HG03025 (cell line): ENCODE measurements around the gene UBAC1.
A peak's percentile ranks its signal among the peaks of the same experiment; 100 is the strongest.
"Not testable (repeated sequence)": the region's sequence is repeated elsewhere in the genome, so short reads cannot be mapped to it uniquely, and the experiment has no call there.

Source experiments
- ATAC-seq: cut with Tn5 transposase; IDR thresholded peaks from one replicate; pipeline ENCODE4 v1.9.1; 2021; ENCODE audit warnings: mild to moderate bottlenecking, moderate library complexity; ENCODE audit not compliant: unreplicated experiment, low FRiP score

Gene UBAC1

DNA sequence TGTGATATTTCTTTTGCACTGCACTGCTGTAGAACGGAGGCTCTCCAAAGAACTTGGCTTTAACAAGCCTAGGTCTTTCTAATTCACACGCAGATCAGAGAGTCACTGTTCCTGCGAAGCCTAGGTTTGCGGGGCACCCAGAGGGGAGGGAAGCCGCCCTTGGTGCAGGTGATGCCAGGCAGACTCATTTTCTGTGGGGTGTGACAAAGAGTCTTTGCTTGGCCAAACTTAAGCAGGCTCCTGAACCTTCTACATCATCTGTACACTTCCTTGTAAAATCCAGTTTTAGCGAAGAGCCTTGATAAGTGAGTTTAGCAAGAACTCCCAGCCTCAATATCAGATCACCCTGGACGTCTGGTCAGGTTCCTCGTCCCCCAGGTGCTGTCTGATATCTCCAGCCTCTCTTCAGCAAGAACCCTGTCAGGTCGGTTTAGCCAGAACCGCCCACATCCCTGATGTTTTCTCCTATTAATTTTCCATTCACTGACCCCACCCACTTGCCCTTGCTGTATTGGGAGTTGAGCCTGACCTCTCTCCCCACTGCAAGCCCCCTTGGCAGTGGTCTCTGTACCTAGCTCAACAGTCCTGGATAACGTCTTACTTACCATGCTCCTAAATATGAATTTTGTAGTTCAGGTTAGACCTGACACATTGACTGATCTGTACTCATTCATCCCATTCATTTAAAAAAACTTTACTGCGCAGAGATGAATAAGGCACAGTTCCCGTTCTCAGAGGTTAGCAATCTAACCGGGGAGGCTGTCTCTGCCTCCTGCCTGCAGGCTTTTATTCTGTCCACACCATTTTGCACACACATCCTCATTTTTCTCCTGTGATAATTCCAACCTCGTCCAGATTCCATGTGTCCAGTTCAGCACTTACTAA is 880 bp upstream of the UBAC1 start:
- ATAC-seq: no peak

DNA sequence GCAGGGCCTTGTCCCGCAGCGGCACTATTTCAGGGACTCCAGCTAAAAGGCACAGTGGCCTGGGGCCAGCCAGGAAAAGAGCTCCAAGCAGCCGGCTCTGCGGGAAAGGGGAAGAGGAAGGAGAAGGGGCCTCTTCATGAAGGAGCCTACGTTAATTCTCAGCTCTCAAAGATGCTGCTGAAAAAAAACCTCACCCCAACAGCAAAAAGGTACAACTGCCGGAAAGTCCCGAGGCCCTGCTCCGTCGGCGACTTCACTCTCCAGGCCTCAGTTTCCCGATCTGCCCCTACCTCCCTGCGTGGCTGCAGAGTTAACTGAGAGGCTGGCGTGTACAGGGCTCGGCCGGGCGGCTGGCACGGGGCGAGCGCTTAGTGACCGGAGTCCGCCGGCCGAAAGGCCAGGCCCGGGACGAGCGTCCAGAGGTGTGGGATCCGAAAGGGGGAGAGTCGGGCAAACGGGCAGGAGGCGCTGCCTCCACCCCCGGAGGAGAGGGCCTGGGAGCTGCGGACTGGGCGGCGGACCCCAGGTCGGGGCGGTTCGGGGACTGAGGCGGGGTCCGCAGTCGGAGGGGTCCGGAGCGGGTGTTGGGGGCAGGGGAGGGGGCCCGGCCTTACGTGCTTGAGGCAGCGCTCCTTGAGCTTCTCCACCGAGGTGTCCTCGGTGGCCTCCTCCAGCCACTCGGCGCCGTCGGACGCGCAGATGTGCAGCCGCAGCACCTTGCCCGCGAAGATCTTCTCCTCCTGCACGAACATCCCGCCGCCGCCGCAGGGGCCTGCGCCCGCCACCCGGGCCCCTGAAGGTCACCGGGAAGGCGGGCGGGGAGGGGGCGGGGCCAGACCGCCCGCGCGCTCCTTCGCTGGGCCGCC is 529 bp downstream of the UBAC1 start:
- ATAC-seq: peak; percentile 4

DNA sequence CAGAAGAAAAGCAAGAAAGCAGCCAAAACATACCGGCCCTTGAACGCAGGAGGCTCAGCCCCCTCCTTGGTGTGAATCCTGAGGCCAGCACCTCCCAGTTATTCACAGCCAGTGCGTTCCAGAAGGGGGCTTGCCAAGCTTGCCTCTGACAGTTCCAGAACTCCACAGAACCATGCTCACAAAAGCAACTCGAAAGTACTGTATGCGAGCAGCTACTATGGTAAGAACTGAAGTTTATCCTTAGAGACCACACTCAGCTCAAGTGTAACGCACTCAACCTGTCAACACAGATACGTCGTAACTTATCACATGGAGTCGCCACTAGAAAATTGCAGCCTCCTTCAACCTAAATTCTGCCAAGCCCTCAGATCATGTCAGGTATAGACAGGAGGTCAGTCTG is 1.4 kb downstream of the UBAC1 start:
- ATAC-seq: no peak

DNA sequence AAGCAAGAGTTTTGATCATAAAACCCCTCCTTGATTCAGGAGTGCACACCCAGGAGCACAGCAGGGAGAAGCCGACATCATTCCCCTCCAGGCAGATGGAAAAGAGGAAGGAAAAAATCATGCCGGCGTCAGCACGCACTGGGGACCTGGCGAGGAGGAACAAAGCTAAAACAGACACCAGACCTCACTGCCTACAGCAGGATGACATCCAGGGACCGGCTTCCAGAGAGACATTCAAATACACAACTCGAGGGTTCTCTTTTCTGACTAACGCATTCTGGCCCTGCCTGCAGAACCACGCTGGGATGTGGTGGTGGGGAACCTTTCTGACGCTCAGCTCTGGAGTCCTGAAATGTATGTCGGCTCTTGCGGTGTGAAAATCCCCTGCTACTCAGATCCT is 2.7 kb downstream of the UBAC1 start:
- ATAC-seq: no peak

DNA sequence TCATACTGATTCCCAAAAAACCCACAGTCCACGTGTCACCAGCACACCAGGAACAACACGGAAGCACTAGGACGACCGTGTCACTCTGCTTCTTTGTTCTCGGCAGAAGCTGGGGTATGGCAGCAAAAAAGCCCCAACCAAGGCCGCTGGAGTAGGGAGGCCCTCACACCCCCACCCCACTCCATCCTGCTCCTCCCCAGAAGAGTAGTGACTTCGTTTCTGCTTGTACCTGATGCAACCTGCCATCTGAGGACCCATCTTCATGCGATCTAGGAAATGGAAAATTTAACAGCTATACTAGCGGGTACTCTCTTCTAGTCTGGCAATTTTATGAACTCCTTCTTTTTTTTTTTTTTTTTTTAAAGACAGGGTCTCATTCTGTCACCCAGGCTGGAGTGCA is 3.7 kb downstream of the UBAC1 start:
- no peak for ATAC-seq

DNA sequence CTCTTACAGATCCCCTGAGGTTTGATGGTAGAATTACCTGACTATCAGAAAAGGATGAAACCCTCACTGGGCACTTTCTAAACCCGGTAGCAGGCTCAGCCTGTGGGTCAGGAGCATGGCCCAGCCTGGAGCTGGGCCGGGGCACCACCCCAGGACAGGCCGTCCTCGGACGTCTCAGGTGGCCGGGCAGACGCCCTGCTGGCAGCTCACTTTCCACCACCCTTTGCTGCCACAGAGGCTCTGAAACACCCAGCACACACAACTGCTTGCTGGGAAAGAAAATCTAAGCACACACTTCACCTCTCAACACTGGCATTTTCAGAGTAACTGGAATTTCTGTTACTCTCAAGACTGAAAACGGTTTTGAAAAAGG is 4.4 kb downstream of the UBAC1 start:
- no peak for ATAC-seq

DNA sequence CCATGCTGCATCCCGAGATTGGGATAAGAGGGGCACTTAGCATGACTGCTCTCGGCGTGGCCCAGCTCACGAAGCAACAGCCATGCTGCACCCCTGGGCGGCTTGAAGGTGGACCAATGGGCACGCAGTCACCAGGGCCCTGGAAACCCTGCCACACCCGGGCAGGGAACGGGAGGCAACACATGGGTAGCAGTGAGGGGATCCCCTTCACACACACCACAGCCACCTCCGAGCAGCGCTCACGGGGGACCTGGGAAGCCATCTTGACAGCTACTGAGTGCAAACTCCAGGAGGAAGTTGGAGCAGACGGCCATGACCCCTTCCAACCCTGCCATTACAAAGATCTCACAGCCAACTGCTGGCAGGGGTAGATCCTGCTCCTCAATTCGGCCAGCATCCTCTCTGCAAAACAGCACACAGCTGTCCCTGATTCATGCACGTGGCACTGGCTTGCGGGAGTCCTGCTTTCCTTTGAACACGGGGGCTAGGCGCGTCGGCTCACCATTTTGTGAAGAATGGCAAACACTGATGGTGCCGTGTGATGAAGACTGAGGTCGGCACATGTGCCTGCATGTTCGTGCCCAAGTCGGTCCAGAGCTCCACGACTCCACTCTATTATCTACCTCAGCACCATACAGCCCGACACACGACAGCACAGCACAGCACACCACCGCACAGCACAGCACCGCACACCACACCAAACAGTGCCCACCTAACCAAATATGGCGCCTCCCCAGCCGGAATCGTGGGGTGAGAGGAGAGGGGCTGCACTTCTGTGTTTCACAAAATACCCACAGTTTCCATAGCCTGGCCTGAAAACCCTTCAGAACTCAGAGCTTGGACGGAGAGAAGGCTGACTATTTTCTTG is 5.0 kb downstream of the UBAC1 start:
- no peak for ATAC-seq

DNA sequence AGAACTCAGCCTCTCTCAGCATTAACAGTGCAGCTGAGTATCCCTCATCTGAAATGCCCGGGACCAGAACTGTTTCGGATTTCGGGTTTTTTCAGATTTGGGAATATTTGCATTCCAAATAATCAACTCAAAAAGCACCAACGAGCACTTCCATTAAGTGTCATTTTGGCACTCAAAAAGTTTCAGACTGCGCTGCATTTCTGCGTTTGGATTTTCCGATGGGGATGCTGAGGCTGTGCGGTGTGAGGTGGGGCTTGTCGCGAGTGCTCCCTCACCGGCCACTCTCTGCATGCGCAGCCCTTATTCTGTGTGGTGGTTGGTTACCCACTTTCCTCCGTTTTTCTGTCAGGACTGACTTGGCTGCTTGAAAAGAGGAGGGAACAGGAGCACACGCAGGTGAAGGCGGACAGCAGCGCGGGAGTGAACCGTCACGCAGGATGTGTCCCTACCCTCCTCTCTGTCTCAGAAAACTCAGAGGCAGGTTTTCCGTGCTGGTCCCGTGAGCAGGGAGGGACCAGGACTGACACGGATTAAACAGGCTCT is 8.4 kb downstream of the UBAC1 start:
- no peak for ATAC-seq

DNA sequence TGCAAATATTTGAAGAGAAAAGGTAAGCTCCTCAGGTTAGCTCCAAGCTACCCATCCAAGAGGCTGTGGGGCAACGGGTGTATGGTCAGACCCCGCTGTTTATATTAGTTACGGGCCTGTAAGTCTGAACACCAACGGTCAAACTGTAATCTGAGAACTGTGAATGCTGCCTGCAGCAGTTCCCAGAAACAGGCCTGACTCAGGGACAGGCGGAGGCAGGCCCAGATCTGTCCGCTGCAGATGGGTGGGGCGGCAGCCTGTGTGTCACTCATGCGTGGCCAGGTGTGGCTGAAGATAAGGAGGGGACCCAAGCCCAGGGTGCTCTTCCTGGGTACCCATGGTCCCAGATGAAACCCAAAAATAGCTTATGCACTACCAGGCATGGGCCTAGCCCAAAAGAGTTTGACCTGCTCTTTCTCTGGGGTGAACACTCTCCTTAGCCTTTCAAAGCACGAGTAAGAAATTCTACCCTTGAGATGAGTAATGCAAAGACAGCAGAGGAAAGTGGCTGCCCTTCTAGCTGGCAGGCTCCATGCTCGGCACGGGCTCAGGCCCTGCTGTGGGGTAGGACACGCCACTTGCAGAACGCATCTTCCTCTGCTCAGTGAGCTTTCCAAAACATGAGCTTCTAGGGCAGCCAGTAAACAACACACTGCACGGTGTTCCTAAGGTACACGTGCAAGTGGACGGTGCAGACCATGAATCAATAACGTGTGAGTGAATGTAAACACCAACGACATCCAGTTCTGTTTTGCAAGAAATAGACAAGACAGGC is 9.1 kb downstream of the UBAC1 start:
- no peak for ATAC-seq

DNA sequence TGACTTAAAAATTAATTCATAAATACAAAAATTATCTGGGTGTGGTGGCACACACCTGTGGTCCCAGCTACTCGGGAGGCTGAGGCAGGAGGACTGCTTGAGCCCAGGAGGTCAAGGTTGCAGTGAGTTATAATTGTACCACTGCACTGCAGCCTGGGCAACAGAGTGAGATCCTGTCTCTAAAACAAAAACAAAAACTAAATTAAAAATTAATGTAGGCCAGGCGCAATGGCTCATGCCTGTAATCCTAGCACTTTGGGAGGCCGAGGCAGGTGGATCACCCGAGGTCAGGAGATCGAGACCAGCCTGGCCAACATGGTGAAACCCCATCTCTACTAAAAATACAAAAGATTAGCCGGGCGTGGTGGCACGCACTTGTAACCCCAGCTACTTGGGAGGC is 9.9 kb downstream of the UBAC1 start:
- ATAC-seq: not testable (repeated sequence)

DNA sequence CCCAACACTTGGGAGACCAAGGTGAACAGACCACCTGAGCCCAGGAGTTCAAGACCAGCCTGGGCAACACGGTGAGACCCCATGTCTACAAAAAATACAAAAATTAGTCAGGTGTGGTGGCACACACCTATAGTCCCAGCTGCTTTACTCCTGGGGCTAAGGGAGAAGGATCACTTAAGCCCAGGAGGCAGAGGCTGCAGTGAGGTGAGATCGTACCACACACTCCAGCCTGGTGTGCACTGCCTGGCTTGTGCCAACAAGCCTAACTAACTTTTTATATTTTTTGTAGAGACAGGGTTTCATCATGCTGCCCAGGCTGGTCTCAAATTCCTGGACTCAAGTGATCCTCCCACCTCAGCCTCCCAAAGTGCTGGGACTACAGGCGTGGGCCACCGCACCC is 10.3 kb downstream of the UBAC1 start:
- not testable (repeated sequence) for ATAC-seq

DNA sequence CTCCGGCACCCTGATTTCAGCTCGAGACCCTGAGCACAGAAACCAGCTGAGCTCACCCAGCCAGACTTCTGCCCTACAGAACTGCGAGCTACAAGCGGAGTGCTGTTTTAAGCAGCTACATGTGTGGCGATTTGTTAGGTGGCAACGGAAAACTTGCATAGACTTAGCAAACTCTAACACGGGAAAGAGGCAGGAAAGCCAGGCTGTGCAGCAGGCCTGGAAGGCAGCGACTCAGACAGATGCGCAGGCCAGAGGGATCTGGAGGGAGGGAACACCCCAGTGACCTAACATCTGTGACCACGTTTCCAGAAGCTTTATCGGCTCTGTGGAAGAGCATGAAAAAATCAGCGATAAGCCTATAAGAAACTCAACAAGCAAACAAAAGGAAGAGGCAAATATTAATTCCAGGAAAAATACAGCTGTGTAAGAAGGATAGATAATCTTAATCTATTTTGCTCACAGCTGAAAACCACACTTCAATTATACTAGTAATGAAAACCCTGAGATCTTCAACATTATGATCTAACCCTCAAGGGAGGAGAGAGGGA is 11.0 kb downstream of the UBAC1 start:
- no peak for ATAC-seq

DNA sequence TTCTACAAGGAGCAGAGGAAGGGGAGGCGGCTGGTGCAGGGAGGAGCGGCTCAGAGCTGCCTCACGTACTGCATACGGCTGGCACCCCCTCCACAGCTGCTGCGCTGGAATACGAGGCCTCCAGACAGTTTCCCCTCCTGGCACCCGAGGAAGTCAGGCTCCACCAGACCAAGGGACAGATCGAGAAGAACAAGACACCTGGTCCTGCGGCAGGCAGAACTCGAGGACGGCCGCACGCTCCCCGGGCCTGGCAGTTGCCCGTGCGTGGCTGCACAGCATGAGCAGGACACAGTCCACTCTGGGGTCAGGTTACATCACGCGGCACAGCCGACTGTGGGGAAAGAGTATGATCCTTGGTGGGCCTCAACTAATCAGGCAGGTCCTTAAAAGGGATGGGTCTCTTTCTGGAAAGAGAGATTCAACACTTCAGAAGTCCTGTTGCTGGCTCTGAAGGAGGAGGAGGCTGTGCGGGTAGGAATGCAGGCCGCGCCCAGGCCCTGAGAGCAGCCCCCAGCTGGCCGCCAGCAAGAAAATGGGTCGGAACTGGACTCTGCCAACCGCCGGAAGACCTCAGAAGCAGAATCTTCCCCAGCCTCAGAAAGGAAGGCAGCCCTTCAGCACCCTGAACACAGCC is 11.6 kb downstream of the UBAC1 start:
- ATAC-seq: no peak

DNA sequence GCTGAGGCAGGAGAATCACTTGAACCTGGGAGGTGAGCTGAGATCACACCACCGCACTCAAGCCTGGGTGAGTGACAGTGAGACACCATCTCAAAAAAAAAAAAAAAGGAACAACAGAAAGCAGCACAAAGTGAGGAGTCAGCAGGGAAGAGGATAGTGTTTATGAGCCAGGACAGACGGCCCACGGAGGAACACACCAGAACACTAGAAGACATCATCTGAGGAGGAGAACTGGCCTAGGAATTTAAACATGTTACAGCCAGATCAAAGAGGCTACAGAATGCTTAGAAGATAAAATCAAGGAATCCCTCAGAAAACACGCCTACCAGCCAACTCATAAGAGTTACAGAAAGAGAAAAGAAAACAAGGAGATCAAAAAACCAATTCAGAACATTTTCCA is 12.2 kb downstream of the UBAC1 start:
- ATAC-seq: no peak

DNA sequence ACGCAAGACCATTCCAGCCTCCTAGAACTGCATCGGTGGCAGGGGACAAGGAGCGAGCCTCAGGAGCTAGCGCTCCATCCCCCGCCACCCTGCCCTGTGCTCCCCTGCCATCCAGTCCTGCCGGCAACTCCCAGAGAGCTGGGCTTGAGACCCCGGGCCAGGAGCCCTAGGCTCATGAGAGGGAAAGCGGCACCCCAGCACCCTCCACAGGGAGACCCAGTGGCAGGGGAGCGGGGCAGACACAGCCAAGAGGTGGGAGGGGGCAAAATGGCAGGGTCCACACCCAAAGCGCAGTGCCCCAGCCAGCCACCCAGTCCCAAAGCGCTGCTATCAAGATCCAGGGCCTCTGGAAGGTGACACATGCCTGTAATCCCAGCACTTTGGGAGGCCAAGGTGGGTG is 12.7 kb downstream of the UBAC1 start:
- ATAC-seq: no peak

DNA sequence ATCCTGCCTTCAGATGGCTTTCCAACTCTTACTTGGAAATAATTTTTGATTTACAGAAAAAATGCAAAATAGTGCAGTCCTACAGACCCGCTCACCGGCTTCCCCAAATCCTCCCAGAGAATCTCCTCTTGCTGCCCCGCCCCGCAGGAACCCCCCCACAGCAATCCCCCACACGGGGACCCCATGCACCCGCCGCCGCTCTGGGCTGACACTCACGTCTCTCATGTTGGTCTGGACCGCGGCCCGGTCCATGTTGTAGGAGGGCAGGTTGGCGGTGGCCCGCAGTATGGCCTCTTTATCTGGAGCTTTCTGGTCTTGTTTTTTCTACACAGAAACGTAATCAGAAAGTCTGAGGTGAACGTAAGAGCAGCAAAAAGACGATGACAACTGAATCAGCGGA is 13.6 kb downstream of the UBAC1 start:
- no peak for ATAC-seq

DNA sequence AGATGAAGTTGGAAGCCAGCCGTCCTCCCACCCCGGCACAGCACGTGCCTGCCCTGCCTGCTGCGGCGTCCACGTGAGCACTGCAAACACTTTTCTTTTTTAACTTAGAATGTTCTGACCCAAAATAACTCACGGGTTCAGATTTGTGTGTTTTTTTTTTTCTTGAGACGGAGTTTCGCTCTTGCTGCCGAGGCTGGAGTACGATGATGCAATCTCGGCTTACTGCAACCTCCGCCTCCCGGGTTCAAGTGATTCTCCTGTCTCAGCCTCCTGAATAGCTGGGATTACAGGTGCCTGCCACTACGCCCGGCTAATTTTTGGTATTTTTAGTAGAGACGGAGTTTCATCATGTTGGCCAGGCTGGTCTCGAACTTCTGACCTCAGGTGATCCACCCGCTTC is 14.1 kb downstream of the UBAC1 start:
- not testable (repeated sequence) for ATAC-seq

DNA sequence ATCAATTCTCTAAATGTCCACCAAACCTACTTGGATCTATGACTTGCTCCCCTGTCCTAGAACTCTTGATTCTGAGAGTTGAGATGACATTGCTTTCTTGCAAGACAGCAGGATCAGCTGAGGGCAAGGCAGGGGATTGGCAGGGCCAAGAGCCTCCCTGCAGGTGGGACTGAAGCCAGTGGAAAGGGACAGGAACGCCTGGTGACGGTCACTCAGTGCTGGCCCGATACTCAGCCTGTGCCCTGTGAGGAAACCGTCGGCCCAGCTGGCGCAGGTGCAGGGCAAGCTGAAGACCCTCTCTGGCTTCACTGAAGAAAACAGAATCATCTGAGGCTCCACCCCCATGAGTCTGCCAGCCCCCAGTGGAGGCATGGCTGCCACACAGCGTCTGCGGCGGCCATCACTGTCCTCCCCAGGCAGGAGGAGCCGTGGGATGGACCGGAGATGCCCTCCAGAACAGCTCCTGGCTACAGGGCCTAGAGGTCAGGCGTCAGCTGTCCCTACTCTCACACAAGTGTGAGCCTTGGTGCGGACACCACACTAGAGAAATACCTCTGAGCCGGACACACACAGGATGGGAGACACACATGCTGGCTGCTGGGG is 14.7 kb downstream of the UBAC1 start:
- no peak for ATAC-seq

DNA sequence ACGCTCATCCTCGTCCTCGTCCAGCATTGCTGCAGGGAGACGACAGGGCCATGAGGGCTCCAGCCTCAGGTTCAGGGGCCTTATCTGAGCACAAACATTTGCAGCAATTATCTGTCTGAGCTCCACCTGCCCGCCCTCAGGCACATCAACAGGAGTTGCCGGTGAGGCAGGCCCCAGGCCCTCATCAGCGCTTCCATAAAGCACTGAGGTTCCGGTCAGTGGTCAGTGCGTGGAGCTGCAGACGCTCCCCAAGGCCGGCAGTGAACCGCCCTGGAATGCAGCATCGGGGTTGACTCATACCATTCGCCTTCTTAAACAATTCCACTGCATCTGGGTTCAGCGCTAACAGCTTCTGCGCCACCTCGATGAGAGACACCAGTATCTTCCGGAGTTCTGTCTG is 15.2 kb downstream of the UBAC1 start:
- no peak for ATAC-seq
